ENCODE data around the gene TGM1.

DNA sequence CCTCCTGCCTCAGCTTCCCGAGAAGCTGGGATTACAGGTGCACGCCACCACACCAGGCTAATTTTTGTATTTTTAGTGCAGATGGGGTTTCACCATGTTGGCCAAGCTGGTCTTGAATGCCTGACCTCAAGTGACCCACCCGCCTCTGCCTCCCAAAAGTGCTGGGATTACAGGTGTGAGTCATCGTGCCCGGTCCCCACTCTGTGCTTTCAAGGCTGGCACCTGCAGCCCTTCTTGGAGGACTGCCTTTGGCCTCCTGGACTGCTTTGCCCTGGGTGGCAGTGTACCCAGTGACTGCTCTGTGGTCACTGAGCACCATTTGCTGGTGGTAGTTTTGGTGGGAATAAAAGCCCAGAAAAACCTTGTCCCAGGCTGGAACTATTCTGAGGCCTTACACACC is 24.0 kb upstream of the TGM1 start:
- TF ChIP-seq, protein P1, sequence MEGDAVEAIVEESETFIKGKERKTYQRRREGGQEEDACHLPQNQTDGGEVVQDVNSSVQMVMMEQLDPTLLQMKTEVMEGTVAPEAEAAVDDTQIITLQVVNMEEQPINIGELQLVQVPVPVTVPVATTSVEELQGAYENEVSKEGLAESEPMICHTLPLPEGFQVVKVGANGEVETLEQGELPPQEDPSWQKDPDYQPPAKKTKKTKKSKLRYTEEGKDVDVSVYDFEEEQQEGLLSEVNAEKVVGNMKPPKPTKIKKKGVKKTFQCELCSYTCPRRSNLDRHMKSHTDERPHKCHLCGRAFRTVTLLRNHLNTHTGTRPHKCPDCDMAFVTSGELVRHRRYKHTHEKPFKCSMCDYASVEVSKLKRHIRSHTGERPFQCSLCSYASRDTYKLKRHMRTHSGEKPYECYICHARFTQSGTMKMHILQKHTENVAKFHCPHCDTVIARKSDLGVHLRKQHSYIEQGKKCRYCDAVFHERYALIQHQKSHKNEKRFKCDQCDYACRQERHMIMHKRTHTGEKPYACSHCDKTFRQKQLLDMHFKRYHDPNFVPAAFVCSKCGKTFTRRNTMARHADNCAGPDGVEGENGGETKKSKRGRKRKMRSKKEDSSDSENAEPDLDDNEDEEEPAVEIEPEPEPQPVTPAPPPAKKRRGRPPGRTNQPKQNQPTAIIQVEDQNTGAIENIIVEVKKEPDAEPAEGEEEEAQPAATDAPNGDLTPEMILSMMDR (conservative IDR thresholded peaks at IDR 0.05; ENCODE audit: low read depth in 2 of 2): no peak
- TF ChIP-seq POLR2AphosphoS5 (IDR thresholded peaks at IDR 0.05; ENCODE audit: low read depth) (no peak), EZH2 (IDR thresholded peaks at IDR 0.05; ENCODE audit: low read depth, unreplicated experiment) (no peak), JUNB (IDR thresholded peaks at IDR 0.05; ENCODE audit: unreplicated experiment) (no peak)
- TF ChIP-seq, protein P2, sequence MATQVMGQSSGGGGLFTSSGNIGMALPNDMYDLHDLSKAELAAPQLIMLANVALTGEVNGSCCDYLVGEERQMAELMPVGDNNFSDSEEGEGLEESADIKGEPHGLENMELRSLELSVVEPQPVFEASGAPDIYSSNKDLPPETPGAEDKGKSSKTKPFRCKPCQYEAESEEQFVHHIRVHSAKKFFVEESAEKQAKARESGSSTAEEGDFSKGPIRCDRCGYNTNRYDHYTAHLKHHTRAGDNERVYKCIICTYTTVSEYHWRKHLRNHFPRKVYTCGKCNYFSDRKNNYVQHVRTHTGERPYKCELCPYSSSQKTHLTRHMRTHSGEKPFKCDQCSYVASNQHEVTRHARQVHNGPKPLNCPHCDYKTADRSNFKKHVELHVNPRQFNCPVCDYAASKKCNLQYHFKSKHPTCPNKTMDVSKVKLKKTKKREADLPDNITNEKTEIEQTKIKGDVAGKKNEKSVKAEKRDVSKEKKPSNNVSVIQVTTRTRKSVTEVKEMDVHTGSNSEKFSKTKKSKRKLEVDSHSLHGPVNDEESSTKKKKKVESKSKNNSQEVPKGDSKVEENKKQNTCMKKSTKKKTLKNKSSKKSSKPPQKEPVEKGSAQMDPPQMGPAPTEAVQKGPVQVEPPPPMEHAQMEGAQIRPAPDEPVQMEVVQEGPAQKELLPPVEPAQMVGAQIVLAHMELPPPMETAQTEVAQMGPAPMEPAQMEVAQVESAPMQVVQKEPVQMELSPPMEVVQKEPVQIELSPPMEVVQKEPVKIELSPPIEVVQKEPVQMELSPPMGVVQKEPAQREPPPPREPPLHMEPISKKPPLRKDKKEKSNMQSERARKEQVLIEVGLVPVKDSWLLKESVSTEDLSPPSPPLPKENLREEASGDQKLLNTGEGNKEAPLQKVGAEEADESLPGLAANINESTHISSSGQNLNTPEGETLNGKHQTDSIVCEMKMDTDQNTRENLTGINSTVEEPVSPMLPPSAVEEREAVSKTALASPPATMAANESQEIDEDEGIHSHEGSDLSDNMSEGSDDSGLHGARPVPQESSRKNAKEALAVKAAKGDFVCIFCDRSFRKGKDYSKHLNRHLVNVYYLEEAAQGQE (IDR thresholded peaks at IDR 0.05; ENCODE audit: unreplicated experiment): no peak
